HCT116 (cell line): ENCODE results near the gene CA7. TPM values are rescaled to one million over a fixed set of nuclear protein-coding genes. Genes with fewer than 3 reads are reported as not detected.

Experiments used
- ATAC-seq: fragments of 200-7000 bp; cut with Tn5 transposase; 2 replicates; pipeline ENCODE4 v1.9.1; 2020; ENCODE audit warnings: mild to moderate bottlenecking, moderate library complexity
- BruUV-seq: library from RNA; stranded (reverse); fragments of 400-500 nt; replicated peaks from 2 replicates; lab custom pipeline; 2021; lab: Mats Ljungman, UMichigan
- CTCF ChIA-PET: fragments of 300-600 bp; sonication (Branson Sonifier 250); formaldehyde crosslinking; loops from one replicate; lab custom pipeline; 2021; ENCODE audit warnings: antibody characterized with exemption; lab: Charles Lee
- POLR2A ChIA-PET: fragments of 300-600, 350-600 bp; sonication (Branson Sonifier 250); formaldehyde crosslinking; loops from one replicate; lab custom pipeline; 2021; ENCODE audit warnings: antibody characterized with exemption; lab: Charles Lee
- RAD21 ChIA-PET, 2 experiments: fragments of 300-600 bp; sonication (Branson Sonifier 250); formaldehyde crosslinking; loops; one replicate each; lab custom pipeline; 2023; ENCODE audit warnings: low total read pairs in 2 of 2; ENCODE audit not compliant: uncharacterized antibody in 2 of 2, unreplicated experiment in 2 of 2, low non-redundant PET in 1 of 2; lab: Charles Lee
- DNase-seq: peaks from one replicate; pipeline ENCODE4 v3.0.0-alpha.2; 2010; ENCODE audit warnings: low read depth, low spot score
- H2AFZ ChIP-seq: fragments of 200-600 bp; shearing (Covaris generic), sonication (generic); 2 replicates; pipeline ENCODE4 v1.6.1; 2017; ENCODE audit warnings: low read depth, mixed run types, mixed read lengths, antibody characterized with exemption, low read length; ENCODE audit not compliant: poor library complexity, severe bottlenecking
- H3K27ac ChIP-seq: 2 replicates; pipeline ENCODE4 v1.5.1; 2012; ENCODE audit warnings: low read depth, low read length
- H3K27me3 ChIP-seq: fragments of 200-600 bp; sonication (generic); 2 replicates; pipeline ENCODE4 v1.6.1; 2016; ENCODE audit warnings: mixed run types, low read length, mixed read lengths; ENCODE audit not compliant: insufficient read depth
- H3K36me3 ChIP-seq, 2 experiments: fragments of 200-500 bp in 1 of 2; fragments of 200-600 bp in 1 of 2; sonication (Bioruptor generic) in 1 of 2; sonication (generic) in 1 of 2; 2 replicates each; pipeline versions ENCODE4 v1.5.1 to v1.6.1; 2014 to 2016; ENCODE audit warnings: low read length in 2 of 2, inconsistent platforms in 1 of 2, mixed read lengths in 1 of 2, mixed run types in 1 of 2; ENCODE audit not compliant: insufficient read depth in 2 of 2, control insufficient read depth in 1 of 2
- H3K4me1 ChIP-seq, 2 experiments: fragments of 200-600 bp in 1 of 2; sonication (generic) in 1 of 2; 2 replicates each; pipeline versions ENCODE4 v1.5.1 to v1.6.1; 2012 to 2017; ENCODE audit warnings: low read length in 2 of 2, inconsistent platforms in 1 of 2, mild to moderate bottlenecking in 1 of 2, mixed read lengths in 1 of 2, mixed run types in 1 of 2, moderate library complexity in 1 of 2; ENCODE audit not compliant: insufficient read depth in 2 of 2, control insufficient read depth in 1 of 2
- H3K4me2 ChIP-seq: fragments of 200-600 bp; sonication (generic); 2 replicates; pipeline ENCODE4 v1.6.1; 2017; ENCODE audit warnings: mixed run types, low read length, mixed read lengths
- H3K4me3 ChIP-seq, 2 experiments: fragments of 200-600 bp in 1 of 2; sonication (generic) in 1 of 2; replicated peaks in 1 of 2; 2 replicates each; pipeline ENCODE4 v1.5.1; 2011 to 2016; ENCODE audit warnings: low read length in 2 of 2, control low read depth in 1 of 2, low read depth in 1 of 2, mild to moderate bottlenecking in 1 of 2, mixed read lengths in 1 of 2, mixed run types in 1 of 2
- H3K79me2 ChIP-seq: fragments of 200-600 bp; sonication (generic); 2 replicates; pipeline ENCODE4 v1.6.1; 2017; ENCODE audit warnings: mild to moderate bottlenecking, mixed run types, low read length, moderate library complexity, mixed read lengths; ENCODE audit not compliant: insufficient read depth
- H3K9ac ChIP-seq: fragments of 200-600 bp; sonication (generic); 2 replicates; pipeline ENCODE4 v1.6.1; 2016; ENCODE audit warnings: low read length, mixed read lengths
- H3K9me2 ChIP-seq: fragments of 200-600 bp; sonication (generic), shearing (Covaris generic); 2 replicates; pipeline ENCODE4 v1.6.1; 2017; ENCODE audit warnings: mixed run types, mild to moderate bottlenecking, moderate library complexity; ENCODE audit not compliant: insufficient read depth
- H3K9me3 ChIP-seq, 2 experiments: fragments of 200-500 bp in 1 of 2; fragments of 200-600 bp in 1 of 2; sonication (Bioruptor generic) in 1 of 2; sonication (generic) in 1 of 2; 2 replicates each; pipeline ENCODE4 v1.6.1; 2014 to 2017; ENCODE audit warnings: low read length in 2 of 2, mixed read lengths in 2 of 2, inconsistent platforms in 1 of 2, low read depth in 1 of 2, mild to moderate bottlenecking in 1 of 2, mixed run types in 1 of 2, moderate library complexity in 1 of 2; ENCODE audit not compliant: control insufficient read depth in 1 of 2, insufficient read depth in 1 of 2
- H4K20me1 ChIP-seq: fragments of 200-600 bp; sonication (generic), shearing (Covaris generic); 2 replicates; pipeline ENCODE4 v1.6.1; 2017; ENCODE audit warnings: mixed run types, mild to moderate bottlenecking, moderate library complexity; ENCODE audit not compliant: insufficient read depth
- ATF3 ChIP-seq: IDR thresholded peaks from 2 replicates; pipeline ENCODE4 v1.6.1; 2012
- CTCF ChIP-seq, 3 experiments: fragments of 200-600 bp in 1 of 3; sonication (generic) in 1 of 3; IDR thresholded peaks in 2 of 3; conservative IDR thresholded peaks in 1 of 3; 2 replicates each; pipeline ENCODE4 v1.5.1; 2012 to 2017; ENCODE audit warnings: low read depth in 2 of 3, low read length in 2 of 3, antibody characterized with exemption in 1 of 3, borderline replicate concordance in 1 of 3, control low read depth in 1 of 3, mild to moderate bottlenecking in 1 of 3, mixed read lengths in 1 of 3, mixed run types in 1 of 3, moderate library complexity in 1 of 3; ENCODE audit not compliant: insufficient read depth in 1 of 3
- EZH2 ChIP-seq: fragments of 200-600 bp; sonication (generic); IDR thresholded peaks from 2 replicates; pipeline ENCODE4 v1.6.1; 2017; ENCODE audit warnings: antibody characterized with exemption, mixed run types
- EZH2phosphoT487 ChIP-seq: fragments of 200-600 bp; IDR thresholded peaks from 2 replicates; pipeline ENCODE4 v1.6.1; 2018; ENCODE audit warnings: antibody characterized with exemption, borderline replicate concordance
- JUND ChIP-seq: IDR thresholded peaks from 2 replicates; pipeline ENCODE4 v1.6.1; 2012
- MAX ChIP-seq: IDR thresholded peaks from 2 replicates; pipeline ENCODE4 v1.6.1; 2012
- ZFX ChIP-seq: fragments of 450-650 bp; IDR thresholded peaks from 2 replicates; pipeline ENCODE4 v1.6.1; 2017
- intact Hi-C: fragments of 100-400 bp; cut with micrococcal nuclease; formaldehyde crosslinking; loops from 2 replicates; pipeline ENCODE4 v1.10.0; 2022
- total RNA-seq: library from RNA; stranded (reverse); gene quantifications from one replicate; pipeline ENCODE4 v1.2.1, GENCODE V29; 2021; ENCODE audit not compliant: unreplicated experiment

Gene CA7
- total RNA-seq, 1 experiment from 2014 or later: not detected

- H3K9ac ChIP-seq: no peak overlapping the region
- no peak for DNase-seq
- H3K79me2 ChIP-seq: no peaks in the 10 kb centered on the region
- ATAC-seq: no peak
- H2AFZ ChIP-seq: no peak overlapping the region
- no peak overlapping the region for H3K4me3 ChIP-seq
- ChIA-PET CTCF (interaction anchor here (0.6 to 2.4 kb wide), 19 partner anchors 8 to 552 kb away, joined by 3 to 32 read pairs (median 5); partner anchors contain the start of genes CDH16, CES3, ELMO3 and PDP2), POLR2A (no interaction called here), RAD21 (interaction anchor here (1.0 to 1.3 kb wide), 2 partner anchors 33 kb away, joined by 5 to 6 read pairs; no protein-coding TSS in a partner anchor)
- no peak overlapping the region for H3K4me2 ChIP-seq
- no peaks in the 10 kb centered on the region; a peak in 1 of 4 replicates for H3K36me3 ChIP-seq
- intact Hi-C loops: loop anchor here (1.0 to 10.0 kb wide), 4 partner anchors 33 to 209 kb away; partner anchors contain the start of gene PHAF1
- no peak overlapping the region for H3K27ac ChIP-seq
- no peaks in the 10 kb centered on the region for H3K9me2 ChIP-seq
- H3K27me3 ChIP-seq: no peaks in the 10 kb centered on the region
- H3K9me3 ChIP-seq: no peaks in the 10 kb centered on the region
- TF ChIP-seq ZFX (no peak), JUND (no peak), EZH2 (no peak), MAX (no peak), ATF3 (no peak), CTCF (IDR thresholded peaks at IDR 0.05 in 2 of 3, conservative IDR thresholded peaks at IDR 0.05 in 1 of 3; ENCODE audit: borderline replicate concordance in 1 of 3, insufficient read depth in 1 of 3, low read depth in 2 of 3, low read length in 2 of 3) (no peak), EZH2phosphoT487 (no peak)
- no peaks in the 10 kb centered on the region for H4K20me1 ChIP-seq
- H3K4me1 ChIP-seq: peaks cover 7 to 12% of the 10 kb centered on the region in 2 experiments; a peak in 3 of 4 replicates
- no TSS peak for BruUV-seq
Observed at GRCh38 chr16:66895689-66895979, 51.4 kb downstream of the CA7 start.
